Measurements from ENCODE around the gene BSG. TPM values are rescaled to one million over a fixed set of nuclear protein-coding genes. Genes with fewer than 3 reads are reported as not detected.

Gene BSG
- total and polyA plus RNA-seq, 2 of the 4 experiments (the other 2 are of a cell fraction): 130 to 698 TPM

GRCh38 chr19:613732-614567 lies 41.6 kb downstream of the BSG start:
- H3K18ac ChIP-seq (ENCODE audit: low read depth, low read length): no peak overlapping the region
- H3K9me3 ChIP-seq (ENCODE audit: control insufficient read depth, insufficient read depth, low read length): no peaks in the 10 kb centered on the region
- peak overlapping the region; percentile 59 for H2AK5ac ChIP-seq (ENCODE audit: low read depth, low read length)
- no peak overlapping the region for H2AK9ac ChIP-seq (replicated peaks; ENCODE audit: low read depth, low read length, poor library complexity)
- H4K91ac ChIP-seq (ENCODE audit: insufficient read depth, low read depth, low read length): no peak overlapping the region
- no peak overlapping the region for H2BK5ac ChIP-seq (ENCODE audit: low read depth, low read length, poor library complexity, severe bottlenecking)
- H3K23ac ChIP-seq (ENCODE audit: low read depth, low read length): no peak overlapping the region
- no peak overlapping the region for H3K27ac ChIP-seq (ENCODE audit: insufficient read depth, low read length)
- H3K36me3 ChIP-seq (ENCODE audit: control insufficient read depth, insufficient read depth, low read length): peaks cover 18% of the 10 kb centered on the region; the same call in 1 of the 2 replicates
- no peak overlapping the region for H3K9ac ChIP-seq (ENCODE audit: low read depth, low read length)
- H3K14ac ChIP-seq (replicated peaks; ENCODE audit: low read depth, low read length): no peak overlapping the region
- dilution Hi-C loops (cut with HindIII; ENCODE audit: low sequenced_read_pairs, unreplicated experiment) (no loop called here), in situ Hi-C loops (cut with MboI; ENCODE audit: low sequenced_read_pairs) (no loop called here), intact Hi-C loops (cut with micrococcal nuclease) (no loop called here)
- no peak overlapping the region for H3K56ac ChIP-seq (ENCODE audit: extremely low read depth, insufficient read depth, low read length)
- no peaks in the 10 kb centered on the region for H3K79me1 ChIP-seq (ENCODE audit: low read depth in 1 of 2, low read length in 2 of 2)
- peaks cover 7% of the 10 kb centered on the region for H3K9me1 ChIP-seq (ENCODE audit: insufficient read depth, low read length)
- DNase-seq: no peak
- TF ChIP-seq BHLHE40 (IDR thresholded peaks at IDR 0.05; ENCODE audit: low read depth, low read length) (no peak), POLR2A (IDR thresholded peaks at IDR 0.05; ENCODE audit: low read depth, low read length) (no peak)
- H2BK120ac ChIP-seq (ENCODE audit: low read depth, low read length): no peak overlapping the region
- POLR2A ChIA-PET (ENCODE audit: unreplicated experiment): no interaction called here
- WGBS, 2 experiments (ENCODE audit: extremely low coverage in 2 of 2, insufficient read length in 1 of 2): 69% methylated on average over 18 of the region's 54 CpGs; no CpG with 5 or more reads in 1 of the 2 experiments
- no peak overlapping the region for H3K4me3 ChIP-seq (ENCODE audit: insufficient read depth, low read depth, low read length)
- H4K20me1 ChIP-seq (ENCODE audit: insufficient read depth, low read length): peaks cover 12% of the 10 kb centered on the region
- BruUV-seq (replicated peaks): no TSS peak
- peaks cover 10% of the 10 kb centered on the region for H3K4me1 ChIP-seq (ENCODE audit: control insufficient read depth, insufficient read depth, low read length)
- CTCF ChIA-PET: no interaction called here
- H2AFZ ChIP-seq (replicated peaks; ENCODE audit: low read length, poor library complexity): no peak overlapping the region
- H3K4ac ChIP-seq (ENCODE audit: low read depth, low read length): no peak overlapping the region
- H4K8ac ChIP-seq (ENCODE audit: low read depth in 2 of 2, low read length in 2 of 2): no peak overlapping the region
- H4K5ac ChIP-seq (ENCODE audit: low read depth, low read length): no peak overlapping the region
- ATAC-seq (ENCODE audit: low read depth): no peak
- no peaks in the 10 kb centered on the region; the same call in 1 of the 2 replicates for H3K27me3 ChIP-seq (ENCODE audit: control insufficient read depth, insufficient read depth, low read length)
- H2BK20ac ChIP-seq (ENCODE audit: low read depth, low read length): no peak overlapping the region
- H2BK15ac ChIP-seq (ENCODE audit: low read depth, low read length): no peak overlapping the region
- no peak overlapping the region for H3K4me2 ChIP-seq (ENCODE audit: low read depth, low read length)
